A549 (cell line): Measurements from ENCODE around the gene LNPK.

Source experiments
- CEBPB ChIP-seq, 2 experiments: fragments of >200 bp in 1 of 2; sonication (Bioruptor Twin) in 1 of 2; formaldehyde crosslinking in 1 of 2; IDR thresholded peaks; 2 replicates each; pipeline ENCODE4 v1.6.1; 2012 to 2016
- CTCF ChIP-seq: fragments of >200 bp; sonication (Bioruptor Twin); formaldehyde crosslinking; IDR thresholded peaks from 3 replicates; pipeline ENCODE4 v1.5.1; 2016
- EP300 ChIP-seq, 2 experiments: fragments of >200 bp; sonication (Bioruptor Twin); formaldehyde crosslinking; IDR thresholded peaks; 2 replicates in 1 of 2; 3 replicates in 1 of 2; pipeline ENCODE4 v1.6.1; 2016 to 2017
- HDAC2 ChIP-seq: fragments of 200-600 bp; sonication (generic); IDR thresholded peaks from 2 replicates; pipeline ENCODE4 v1.6.1; 2016
- MYC ChIP-seq: IDR thresholded peaks from 2 replicates; pipeline ENCODE4 v1.6.1; 2012; ENCODE audit warnings: mild to moderate bottlenecking, inconsistent platforms, low read length, improper control_type of control experiment, borderline replicate concordance
- POLR2A ChIP-seq: IDR thresholded peaks from 2 replicates; pipeline ENCODE4 v1.6.1; 2012; ENCODE audit warnings: mild to moderate bottlenecking, low read length
- POLR2AphosphoS2 ChIP-seq: conservative IDR thresholded peaks from 2 replicates; pipeline ENCODE4 v1.6.1; 2012; ENCODE audit warnings: low read length, improper control_type of control experiment, inconsistent platforms
- RAD21 ChIP-seq, 2 experiments: fragments of >200 bp in 1 of 2; sonication (Bioruptor Twin) in 1 of 2; formaldehyde crosslinking in 1 of 2; IDR thresholded peaks in 1 of 2; conservative IDR thresholded peaks in 1 of 2; 2 replicates in 1 of 2; 3 replicates in 1 of 2; pipeline ENCODE4 v1.6.1; 2012 to 2018; ENCODE audit warnings: inconsistent platforms in 1 of 2
- RCOR1 ChIP-seq: fragments of 150-350 bp; IDR thresholded peaks from 2 replicates; pipeline ENCODE4 v1.6.1; 2014; ENCODE audit warnings: antibody characterized with exemption, low read length, low read depth
- REST ChIP-seq: fragments of 200-600 bp; sonication (generic); IDR thresholded peaks from 2 replicates; pipeline ENCODE4 v1.6.1; 2016; ENCODE audit warnings: antibody characterized with exemption, mild to moderate bottlenecking, moderate library complexity
- RFX5 ChIP-seq: fragments of 450-650 bp; IDR thresholded peaks from 2 replicates; pipeline ENCODE4 v1.7.1; 2014; ENCODE audit warnings: antibody characterized with exemption, mild to moderate bottlenecking, moderate library complexity
- SREBF2 ChIP-seq: fragments of 450-650 bp; IDR thresholded peaks from 2 replicates; pipeline ENCODE4 v1.6.1; 2014; ENCODE audit warnings: mild to moderate bottlenecking, moderate library complexity
- USF2 ChIP-seq: fragments of 450-650 bp; IDR thresholded peaks from 2 replicates; pipeline ENCODE4 v1.6.1; 2014; ENCODE audit warnings: antibody characterized with exemption
- ZSCAN20 ChIP-seq: fragments of 250-450 bp; sonication (Bioruptor Pico); IDR thresholded peaks from 2 replicates; pipeline ENCODE4 v1.8.0; 2022; ENCODE audit warnings: mild to moderate bottlenecking, moderate library complexity

- no peak for TF ChIP-seq USF2
- TF ChIP-seq CTCF: no peak
- no peak for TF ChIP-seq POLR2A
- TF ChIP-seq REST: no peak
- TF ChIP-seq POLR2AphosphoS2: no peak
- TF ChIP-seq RCOR1: no peak
- no peak for TF ChIP-seq ZSCAN20
- TF ChIP-seq RFX5: no peak
- no peak for TF ChIP-seq HDAC2
- no peak for TF ChIP-seq RAD21 (conservative IDR thresholded peaks at IDR 0.05 in 1 of 2, IDR thresholded peaks at IDR 0.05 in 1 of 2)
- TF ChIP-seq MYC: no peak
- TF ChIP-seq CEBPB (IDR thresholded peaks at IDR 0.05): no peak
- no peak for TF ChIP-seq SREBF2
- no peak for TF ChIP-seq EP300 (IDR thresholded peaks at IDR 0.05)
Measured at GRCh38 chr2:175948191-175948590, 53.9 kb downstream of the LNPK start.
